HL-60 (cell line): Measurements from ENCODE around the gene ERC2.

Source experiments
- DNase-seq, 2 experiments: peaks; one replicate each; pipeline ENCODE4 v3.0.0-alpha.2; 2010 to 2020; ENCODE audit warnings: low read depth in 1 of 2, low spot score in 1 of 2
- H3K27ac ChIP-seq: fragments of 250-450 bp; sonication (Bioruptor Pico); replicated peaks from 2 replicates; pipeline ENCODE4 v1.5.1; 2020; ENCODE audit warnings: mild to moderate bottlenecking, moderate library complexity
- H3K27me3 ChIP-seq: fragments of 250-450 bp; sonication (Bioruptor Pico); 2 replicates; pipeline ENCODE4 v1.5.1; 2021; ENCODE audit warnings: mild to moderate bottlenecking, moderate library complexity; ENCODE audit not compliant: insufficient read depth, poor library complexity, severe bottlenecking
- H3K4me3 ChIP-seq: replicated peaks from 2 replicates; pipeline ENCODE4 v1.5.1; 2011; ENCODE audit warnings: mild to moderate bottlenecking, control low read depth, low read length; ENCODE audit not compliant: insufficient read depth
- GABPA ChIP-seq: IDR thresholded peaks from 2 replicates; pipeline ENCODE4 v1.6.1; 2012; ENCODE audit warnings: low read depth
- POLR2AphosphoS5 ChIP-seq: IDR thresholded peaks from 2 replicates; pipeline ENCODE4 v1.6.1; 2012; ENCODE audit warnings: low read depth
- SPI1 ChIP-seq: IDR thresholded peaks from 2 replicates; pipeline ENCODE4 v1.6.1; 2012; ENCODE audit warnings: low read depth, mild to moderate bottlenecking, borderline replicate concordance
- TF ChIP-seq, protein P1 (sequence below): IDR thresholded peaks from 2 replicates; pipeline ENCODE4 v1.6.1; 2012; ENCODE audit warnings: low read depth; ENCODE audit not compliant: insufficient replicate concordance
- TF ChIP-seq, protein P2 (sequence below): IDR thresholded peaks from one replicate; pipeline ENCODE4 v1.5.1; 2011; ENCODE audit warnings: low read length, control low read depth, inconsistent platforms; ENCODE audit not compliant: insufficient read depth

ERC2 gene

GRCh38 chr3:55946574-55947160, 521.6 kb downstream of the ERC2 start:
- Histone ChIP-seq H3K4me3 (no peak overlapping the region), H3K27ac (no peak overlapping the region), H3K27me3 (no peaks in the 10 kb centered on the region)
- TF ChIP-seq, protein P1, sequence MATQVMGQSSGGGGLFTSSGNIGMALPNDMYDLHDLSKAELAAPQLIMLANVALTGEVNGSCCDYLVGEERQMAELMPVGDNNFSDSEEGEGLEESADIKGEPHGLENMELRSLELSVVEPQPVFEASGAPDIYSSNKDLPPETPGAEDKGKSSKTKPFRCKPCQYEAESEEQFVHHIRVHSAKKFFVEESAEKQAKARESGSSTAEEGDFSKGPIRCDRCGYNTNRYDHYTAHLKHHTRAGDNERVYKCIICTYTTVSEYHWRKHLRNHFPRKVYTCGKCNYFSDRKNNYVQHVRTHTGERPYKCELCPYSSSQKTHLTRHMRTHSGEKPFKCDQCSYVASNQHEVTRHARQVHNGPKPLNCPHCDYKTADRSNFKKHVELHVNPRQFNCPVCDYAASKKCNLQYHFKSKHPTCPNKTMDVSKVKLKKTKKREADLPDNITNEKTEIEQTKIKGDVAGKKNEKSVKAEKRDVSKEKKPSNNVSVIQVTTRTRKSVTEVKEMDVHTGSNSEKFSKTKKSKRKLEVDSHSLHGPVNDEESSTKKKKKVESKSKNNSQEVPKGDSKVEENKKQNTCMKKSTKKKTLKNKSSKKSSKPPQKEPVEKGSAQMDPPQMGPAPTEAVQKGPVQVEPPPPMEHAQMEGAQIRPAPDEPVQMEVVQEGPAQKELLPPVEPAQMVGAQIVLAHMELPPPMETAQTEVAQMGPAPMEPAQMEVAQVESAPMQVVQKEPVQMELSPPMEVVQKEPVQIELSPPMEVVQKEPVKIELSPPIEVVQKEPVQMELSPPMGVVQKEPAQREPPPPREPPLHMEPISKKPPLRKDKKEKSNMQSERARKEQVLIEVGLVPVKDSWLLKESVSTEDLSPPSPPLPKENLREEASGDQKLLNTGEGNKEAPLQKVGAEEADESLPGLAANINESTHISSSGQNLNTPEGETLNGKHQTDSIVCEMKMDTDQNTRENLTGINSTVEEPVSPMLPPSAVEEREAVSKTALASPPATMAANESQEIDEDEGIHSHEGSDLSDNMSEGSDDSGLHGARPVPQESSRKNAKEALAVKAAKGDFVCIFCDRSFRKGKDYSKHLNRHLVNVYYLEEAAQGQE, result no peak
- TF ChIP-seq, protein P2, sequence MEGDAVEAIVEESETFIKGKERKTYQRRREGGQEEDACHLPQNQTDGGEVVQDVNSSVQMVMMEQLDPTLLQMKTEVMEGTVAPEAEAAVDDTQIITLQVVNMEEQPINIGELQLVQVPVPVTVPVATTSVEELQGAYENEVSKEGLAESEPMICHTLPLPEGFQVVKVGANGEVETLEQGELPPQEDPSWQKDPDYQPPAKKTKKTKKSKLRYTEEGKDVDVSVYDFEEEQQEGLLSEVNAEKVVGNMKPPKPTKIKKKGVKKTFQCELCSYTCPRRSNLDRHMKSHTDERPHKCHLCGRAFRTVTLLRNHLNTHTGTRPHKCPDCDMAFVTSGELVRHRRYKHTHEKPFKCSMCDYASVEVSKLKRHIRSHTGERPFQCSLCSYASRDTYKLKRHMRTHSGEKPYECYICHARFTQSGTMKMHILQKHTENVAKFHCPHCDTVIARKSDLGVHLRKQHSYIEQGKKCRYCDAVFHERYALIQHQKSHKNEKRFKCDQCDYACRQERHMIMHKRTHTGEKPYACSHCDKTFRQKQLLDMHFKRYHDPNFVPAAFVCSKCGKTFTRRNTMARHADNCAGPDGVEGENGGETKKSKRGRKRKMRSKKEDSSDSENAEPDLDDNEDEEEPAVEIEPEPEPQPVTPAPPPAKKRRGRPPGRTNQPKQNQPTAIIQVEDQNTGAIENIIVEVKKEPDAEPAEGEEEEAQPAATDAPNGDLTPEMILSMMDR, result no peak
- TF ChIP-seq SPI1 (no peak), POLR2AphosphoS5 (no peak), GABPA (no peak)
- no peak for DNase-seq

DNA sequence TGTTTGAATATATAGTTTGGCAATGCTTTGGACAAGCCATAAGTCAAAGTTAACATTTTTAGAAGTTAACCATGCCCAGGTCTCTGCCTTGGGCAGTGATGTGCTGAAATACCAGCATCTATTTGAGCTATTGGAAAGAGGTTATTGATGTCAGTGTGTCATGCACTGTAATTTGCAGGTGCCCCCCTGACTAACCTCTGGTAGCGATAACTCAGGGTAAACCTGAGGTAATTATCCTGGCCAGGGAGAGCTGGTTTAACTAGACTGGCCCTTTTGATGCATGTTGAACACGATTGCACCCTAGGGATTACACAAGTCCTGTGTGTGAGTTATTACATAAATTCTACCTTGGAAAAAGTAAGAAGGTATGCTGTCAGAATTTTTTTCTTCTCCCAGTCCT, 525.4 kb downstream of the ERC2 start:
- TF ChIP-seq, protein P2, result no peak
- Histone ChIP-seq H3K4me3 (no peak overlapping the region), H3K27me3 (no peaks in the 10 kb centered on the region), H3K27ac (no peak overlapping the region)
- DNase-seq, result no peak

GRCh38 chr3:55939287-55939686, 529.0 kb downstream of the ERC2 start:
- H3K4me3 ChIP-seq, result no peak overlapping the region

More at GRCh38 chr3:55939287-55939686, 529.0 kb downstream of the ERC2 start:
- TF ChIP-seq SPI1 (no peak), GABPA (no peak), POLR2AphosphoS5 (no peak)
- TF ChIP-seq, protein P2, result no peak
- TF ChIP-seq, protein P1, result no peak
- Histone ChIP-seq H3K27ac (no peak overlapping the region), H3K27me3 (no peaks in the 10 kb centered on the region)
- no peak for DNase-seq
